OCI-LY7 (cell line): ENCODE measurements around the gene IL17REL. TPM values are rescaled to one million over a fixed set of nuclear protein-coding genes. Genes with fewer than 3 reads are reported as not detected.
"Not testable (repeated sequence)": the region's sequence is repeated elsewhere in the genome, so short reads cannot be mapped to it uniquely, and the experiment has no call there.

Experiments
- BruUV-seq: library from RNA; stranded (reverse); fragments of 400-500 nt; replicated peaks from 2 replicates; lab custom pipeline; 2021; lab: Mats Ljungman, UMichigan
- CTCF ChIA-PET: fragments of 300-600 bp; sonication (Branson Sonifier 250); formaldehyde crosslinking; loops from one replicate; lab custom pipeline; 2022; ENCODE audit warnings: antibody characterized with exemption; ENCODE audit not compliant: unreplicated experiment; lab: Charles Lee
- POLR2A ChIA-PET: fragments of 300-600 bp; sonication (Branson Sonifier 250); formaldehyde crosslinking; loops from one replicate; lab custom pipeline; 2022; ENCODE audit warnings: antibody characterized with exemption; lab: Charles Lee
- DNase-seq: peaks from one replicate; pipeline ENCODE4 v3.0.0-alpha.2; 2015; ENCODE audit warnings: low spot score
- H2AFZ ChIP-seq: fragments of 200-600 bp; sonication (generic), shearing (Covaris generic); 2 replicates; pipeline ENCODE4 v1.6.1; 2014; ENCODE audit warnings: mild to moderate bottlenecking, antibody characterized with exemption, low read length, moderate library complexity
- H3K27ac ChIP-seq: fragments of 200-600 bp; sonication (generic); 2 replicates; pipeline ENCODE4 v1.5.1; 2014; ENCODE audit warnings: mixed run types, low read depth, mild to moderate bottlenecking, moderate library complexity, low read length, inconsistent platforms; ENCODE audit not compliant: poor library complexity, severe bottlenecking
- H3K36me3 ChIP-seq: fragments of 200-600 bp; sonication (generic); 2 replicates; pipeline ENCODE4 v1.6.1; 2014; ENCODE audit warnings: mild to moderate bottlenecking, antibody characterized with exemption, low read length, moderate library complexity, mixed read lengths; ENCODE audit not compliant: insufficient read depth
- H3K4me1 ChIP-seq: fragments of 200-600 bp; sonication (generic); 2 replicates; pipeline ENCODE4 v1.5.1; 2014; ENCODE audit warnings: mild to moderate bottlenecking, low read length; ENCODE audit not compliant: insufficient read depth, poor library complexity, severe bottlenecking
- H3K4me2 ChIP-seq: fragments of 200-600 bp; sonication (generic); 2 replicates; pipeline ENCODE4 v1.6.1; 2014; ENCODE audit warnings: mild to moderate bottlenecking, low read length
- H3K4me3 ChIP-seq: fragments of 200-600 bp; sonication (generic); 2 replicates; pipeline ENCODE4 v1.5.1; 2014; ENCODE audit warnings: mild to moderate bottlenecking, low read depth, low read length; ENCODE audit not compliant: poor library complexity, severe bottlenecking
- H3K79me2 ChIP-seq: fragments of 200-600 bp; sonication (generic); 2 replicates; pipeline ENCODE4 v1.6.1; 2016; ENCODE audit warnings: low read depth, mild to moderate bottlenecking, low read length, moderate library complexity, mixed read lengths; ENCODE audit not compliant: insufficient read depth
- H3K9me2 ChIP-seq: fragments of 200-600 bp; sonication (generic); 2 replicates; pipeline ENCODE4 v1.6.1; 2016; ENCODE audit warnings: mild to moderate bottlenecking, low read length, mixed read lengths; ENCODE audit not compliant: insufficient read depth
- H3K9me3 ChIP-seq: fragments of 200-600 bp; sonication (generic); 2 replicates; pipeline ENCODE4 v1.6.1; 2014; ENCODE audit warnings: mild to moderate bottlenecking, mixed run types, low read length, mixed read lengths
- H4K20me1 ChIP-seq: fragments of 200-600 bp; sonication (generic); 2 replicates; pipeline ENCODE4 v1.6.1; 2014; ENCODE audit warnings: mild to moderate bottlenecking, antibody characterized with exemption, low read length, moderate library complexity, mixed read lengths; ENCODE audit not compliant: insufficient read depth
- EZH2phosphoT487 ChIP-seq: fragments of 200-600 bp; sonication (generic); IDR thresholded peaks from 2 replicates; pipeline ENCODE4 v1.6.1; 2018; ENCODE audit warnings: low read depth, borderline replicate concordance, mild to moderate bottlenecking, mixed run types, antibody characterized with exemption, low read length, moderate library complexity, mixed read lengths
- intact Hi-C: fragments of 100-400 bp; cut with micrococcal nuclease; formaldehyde crosslinking; loops from one replicate; pipeline ENCODE4 v1.10.0; 2022; ENCODE audit not compliant: unreplicated experiment
- total RNA-seq, 2 experiments: library from RNA; depleted of rRNA in 1 of 2; stranded (reverse); fragments of >200 nt in 1 of 2; shearing (Covaris generic) in 1 of 2; gene quantifications; 2 replicates each; pipeline ENCODE4 v1.2.3, GENCODE V29; 2014 to 2022
- TF ChIP-seq, protein P1 (sequence below): fragments of 200-600 bp; sonication (generic); conservative IDR thresholded peaks from 2 replicates; pipeline ENCODE4 v1.5.1; 2014; ENCODE audit warnings: mild to moderate bottlenecking, antibody characterized with exemption, low read length, moderate library complexity, mixed read lengths

IL17REL gene
- total RNA-seq, 2 experiments from 2014 or later = 0.03 TPM; not detected in 1

DNA sequence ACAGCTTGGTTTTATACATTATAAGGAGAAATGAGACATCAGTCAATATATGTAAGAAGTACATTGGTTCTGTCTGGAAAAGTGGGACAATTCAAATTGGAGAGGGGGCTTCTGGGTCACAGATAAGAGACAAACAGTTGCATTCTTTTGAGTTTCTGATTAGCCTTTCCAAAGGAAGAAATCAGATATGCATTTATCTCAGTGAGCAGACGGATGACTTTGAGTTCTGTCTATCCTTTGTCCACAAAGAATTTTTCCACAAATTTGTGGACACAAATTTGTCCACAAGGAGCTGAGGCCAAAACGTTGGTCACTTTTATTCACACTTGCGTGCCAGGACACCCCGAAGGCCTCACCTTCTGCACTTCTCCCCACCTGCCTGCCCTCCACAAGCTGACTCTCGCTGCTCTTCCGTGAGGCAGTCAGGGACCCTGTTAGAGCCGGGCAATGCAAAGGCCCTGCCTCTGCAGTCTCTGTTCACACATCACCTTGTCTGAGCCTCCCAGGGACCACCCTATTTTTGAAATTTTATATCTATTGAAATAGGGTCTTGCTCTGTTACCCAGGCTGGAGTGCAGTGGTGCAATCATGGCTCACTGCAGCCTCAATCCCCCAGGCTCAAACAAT, 20.5 kb downstream of the IL17REL start:
- H2AFZ ChIP-seq = no peak overlapping the region
- no peak overlapping the region for H3K4me2 ChIP-seq
- peaks cover 5% of the 10 kb centered on the region for H3K4me1 ChIP-seq
- H3K79me2 ChIP-seq = no peaks in the 10 kb centered on the region
- ChIA-PET POLR2A (no interaction called here), CTCF (no interaction called here)
- intact Hi-C loops = loop anchor here (5.0 kb wide), 1 partner anchor 40 kb away; no protein-coding TSS in a partner anchor
- TF ChIP-seq, protein P1, sequence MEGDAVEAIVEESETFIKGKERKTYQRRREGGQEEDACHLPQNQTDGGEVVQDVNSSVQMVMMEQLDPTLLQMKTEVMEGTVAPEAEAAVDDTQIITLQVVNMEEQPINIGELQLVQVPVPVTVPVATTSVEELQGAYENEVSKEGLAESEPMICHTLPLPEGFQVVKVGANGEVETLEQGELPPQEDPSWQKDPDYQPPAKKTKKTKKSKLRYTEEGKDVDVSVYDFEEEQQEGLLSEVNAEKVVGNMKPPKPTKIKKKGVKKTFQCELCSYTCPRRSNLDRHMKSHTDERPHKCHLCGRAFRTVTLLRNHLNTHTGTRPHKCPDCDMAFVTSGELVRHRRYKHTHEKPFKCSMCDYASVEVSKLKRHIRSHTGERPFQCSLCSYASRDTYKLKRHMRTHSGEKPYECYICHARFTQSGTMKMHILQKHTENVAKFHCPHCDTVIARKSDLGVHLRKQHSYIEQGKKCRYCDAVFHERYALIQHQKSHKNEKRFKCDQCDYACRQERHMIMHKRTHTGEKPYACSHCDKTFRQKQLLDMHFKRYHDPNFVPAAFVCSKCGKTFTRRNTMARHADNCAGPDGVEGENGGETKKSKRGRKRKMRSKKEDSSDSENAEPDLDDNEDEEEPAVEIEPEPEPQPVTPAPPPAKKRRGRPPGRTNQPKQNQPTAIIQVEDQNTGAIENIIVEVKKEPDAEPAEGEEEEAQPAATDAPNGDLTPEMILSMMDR = no peak
- TF ChIP-seq EZH2phosphoT487 = no peak
- DNase-seq = no peak
- BruUV-seq = no TSS peak
- no peaks in the 10 kb centered on the region for H3K9me2 ChIP-seq
- no peak overlapping the region for H3K4me3 ChIP-seq
- no peaks in the 10 kb centered on the region for H4K20me1 ChIP-seq
- H3K27ac ChIP-seq = no peak overlapping the region
- peaks cover 9% of the 10 kb centered on the region for H3K9me3 ChIP-seq
- H3K36me3 ChIP-seq = no peaks in the 10 kb centered on the region

DNA sequence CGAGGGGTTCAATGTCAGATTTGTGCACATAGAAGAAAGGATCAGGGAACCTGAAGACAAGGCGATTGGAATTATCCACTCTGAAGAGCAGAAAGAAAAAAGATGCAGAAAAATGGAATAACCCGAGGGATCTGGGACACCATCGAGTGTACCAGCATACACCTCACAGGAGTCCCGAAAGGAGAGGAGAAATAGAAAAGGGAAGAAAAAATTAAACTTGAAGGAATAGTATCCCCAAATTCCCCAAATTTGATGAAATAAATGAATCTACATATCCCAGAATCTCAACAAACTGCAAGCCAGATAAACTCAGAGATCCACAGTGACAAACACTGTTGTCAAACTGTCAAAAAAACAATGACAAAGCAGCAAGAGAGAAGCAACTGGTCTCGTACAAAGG, 21.4 kb downstream of the IL17REL start:
- intact Hi-C loops = loop anchor here (5.0 kb wide), 1 partner anchor 41 kb away; no protein-coding TSS in a partner anchor
- Histone ChIP-seq H3K36me3 (no peaks in the 10 kb centered on the region), H3K4me1 (no peaks in the 10 kb centered on the region), H3K79me2 (no peaks in the 10 kb centered on the region), H4K20me1 (no peaks in the 10 kb centered on the region), H3K9me2 (no peaks in the 10 kb centered on the region), H2AFZ (no peak overlapping the region), H3K9me3 (peaks cover 15% of the 10 kb centered on the region), H3K4me3 (no peak overlapping the region), H3K27ac (no peak overlapping the region), H3K4me2 (no peak overlapping the region)
- CTCF ChIA-PET = interaction anchor here (0.6 kb wide), 1 partner anchor 55 kb away, joined by 5 read pairs; no protein-coding TSS in a partner anchor
- no peak for TF ChIP-seq EZH2phosphoT487
- TF ChIP-seq, protein P1 = no peak
- no peak for DNase-seq
- POLR2A ChIA-PET = interaction anchor here (0.6 kb wide), 1 partner anchor 222 kb away, joined by 3 read pairs; no protein-coding TSS in a partner anchor
- no TSS peak for BruUV-seq

DNA sequence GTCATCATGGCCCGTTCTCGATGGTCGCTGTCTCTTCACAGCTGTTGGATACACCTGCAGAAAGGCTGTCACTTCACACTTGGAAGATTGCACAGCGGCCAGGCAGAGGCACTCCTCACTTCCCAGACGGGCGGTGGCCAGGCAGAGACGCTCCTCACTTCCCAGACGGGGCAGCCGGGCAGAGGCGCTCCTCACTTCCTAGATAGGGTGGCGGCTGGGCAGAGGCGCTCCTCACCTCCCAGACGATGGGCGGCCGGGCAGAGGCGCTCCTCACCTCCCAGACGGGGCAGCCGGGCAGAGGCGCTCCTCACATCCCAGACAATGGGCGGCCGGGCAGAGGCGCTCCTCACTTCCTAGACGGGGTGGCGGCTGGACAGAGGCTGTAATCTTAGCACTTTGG, 22.7 kb downstream of the IL17REL start:
- H3K4me1 ChIP-seq, BruUV-seq, H3K36me3 ChIP-seq, H4K20me1 ChIP-seq, DNase-seq, POLR2A ChIA-PET, H3K4me3 ChIP-seq, H3K79me2 ChIP-seq, H3K27ac ChIP-seq, H3K4me2 ChIP-seq, H3K9me2 ChIP-seq, H2AFZ ChIP-seq, CTCF ChIA-PET: not testable (repeated sequence)
- intact Hi-C loops = loop anchor here (5.0 kb wide), 1 partner anchor 42 kb away; no protein-coding TSS in a partner anchor
- H3K9me3 ChIP-seq = peaks cover 19% of the 10 kb centered on the region
